Thyroid gland (tissue), 4 donors: ENCODE data around the gene SHROOM1. TPM values are rescaled to one million over a fixed set of nuclear protein-coding genes. Genes with fewer than 3 reads are reported as not detected.

Source experiments
- DNase-seq, 2 donors: peaks; one replicate each; pipeline ENCODE4 v3.0.0-alpha.2; 2019
- H3K27ac ChIP-seq, 3 donors: fragments of 200-600 bp; sonication (generic); 1 replicate in 2 of 3; 2 replicates in 1 of 3; pipeline ENCODE4 v1.5.1; 2016 to 2019; ENCODE audit warnings: mild to moderate bottlenecking in 1 of 3, moderate library complexity in 1 of 3
- H3K27me3 ChIP-seq: fragments of 200-600 bp; sonication (generic); one replicate; pipeline ENCODE4 v1.5.1; 2019
- H3K36me3 ChIP-seq, 2 donors: fragments of 200-600 bp; sonication (generic); one replicate each; pipeline ENCODE4 v1.5.1; 2016 to 2019
- H3K4me1 ChIP-seq, 2 donors: fragments of 200-600 bp; sonication (generic); one replicate each; pipeline ENCODE4 v1.5.1; 2017 to 2019
- H3K4me3 ChIP-seq, 3 donors: fragments of 200-600 bp; sonication (generic); replicated peaks in 1 of 3; 1 replicate in 2 of 3; 2 replicates in 1 of 3; pipeline ENCODE4 v1.5.1; 2016; ENCODE audit warnings: mild to moderate bottlenecking in 1 of 3
- H3K9me3 ChIP-seq: fragments of 200-600 bp; sonication (generic); one replicate; pipeline ENCODE4 v1.5.1; 2017
- POLR2A ChIP-seq, 2 donors: fragments of 450-650 bp; IDR thresholded peaks; one replicate each; pipeline ENCODE4 v1.6.1; 2017; ENCODE audit warnings: antibody characterized with exemption in 2 of 2, mild to moderate bottlenecking in 2 of 2, moderate library complexity in 1 of 2
- WGBS, 2 donors: methylation state at CpG; one replicate each; pipeline ENCODE4 v1.1.5; 2017; 5-methylcytosine and 5-hydroxymethylcytosine counted together
- intact Hi-C: fragments of 100-400 bp; cut with DNase I; formaldehyde crosslinking; loops from one replicate; pipeline ENCODE4 v1.15.1; 2023
- total RNA-seq, 4 donors: library from RNA; depleted of rRNA; stranded (reverse); fragments of >200 nt; gene quantifications; one replicate each; pipeline ENCODE4 v1.2.3, GENCODE V29; 2016
- TF ChIP-seq, protein P1 (sequence below), 6 experiments: fragments of 200-600 bp in 3 of 6; fragments of 450-650 bp in 3 of 6; sonication (generic) in 3 of 6; IDR thresholded peaks; one replicate each; pipeline ENCODE4 v1.5.1; 2016 to 2019; ENCODE audit warnings: antibody characterized with exemption in 6 of 6, mild to moderate bottlenecking in 2 of 6, inconsistent platforms in 1 of 6, moderate library complexity in 1 of 6

Gene SHROOM1
- total RNA-seq, 4 donors from 2014 or later, result 7.6 to 21.4 (median 14.2) TPM

DNA sequence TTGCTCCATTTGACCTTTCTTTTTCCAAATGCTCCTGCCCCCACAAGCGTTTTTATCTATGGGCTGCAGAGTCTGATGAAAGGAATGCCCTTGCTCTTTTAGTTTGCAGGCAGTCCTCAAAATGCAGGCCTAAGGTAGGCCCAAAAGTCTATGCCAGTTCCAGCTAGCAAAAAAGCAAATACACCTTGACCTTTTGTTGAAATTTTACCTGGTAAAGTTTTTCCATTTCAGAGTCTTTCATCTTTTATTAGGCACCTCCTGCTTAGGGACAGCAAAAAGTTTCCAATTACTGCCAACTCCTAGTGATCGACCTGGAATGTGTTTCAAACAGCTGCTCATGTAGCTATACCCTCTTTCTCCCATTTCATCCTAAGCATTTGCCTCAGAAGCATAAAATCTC is 40.4 kb upstream of the SHROOM1 start:
- no peak for TF ChIP-seq POLR2A (IDR thresholded peaks at IDR 0.05)
- TF ChIP-seq, protein P1, sequence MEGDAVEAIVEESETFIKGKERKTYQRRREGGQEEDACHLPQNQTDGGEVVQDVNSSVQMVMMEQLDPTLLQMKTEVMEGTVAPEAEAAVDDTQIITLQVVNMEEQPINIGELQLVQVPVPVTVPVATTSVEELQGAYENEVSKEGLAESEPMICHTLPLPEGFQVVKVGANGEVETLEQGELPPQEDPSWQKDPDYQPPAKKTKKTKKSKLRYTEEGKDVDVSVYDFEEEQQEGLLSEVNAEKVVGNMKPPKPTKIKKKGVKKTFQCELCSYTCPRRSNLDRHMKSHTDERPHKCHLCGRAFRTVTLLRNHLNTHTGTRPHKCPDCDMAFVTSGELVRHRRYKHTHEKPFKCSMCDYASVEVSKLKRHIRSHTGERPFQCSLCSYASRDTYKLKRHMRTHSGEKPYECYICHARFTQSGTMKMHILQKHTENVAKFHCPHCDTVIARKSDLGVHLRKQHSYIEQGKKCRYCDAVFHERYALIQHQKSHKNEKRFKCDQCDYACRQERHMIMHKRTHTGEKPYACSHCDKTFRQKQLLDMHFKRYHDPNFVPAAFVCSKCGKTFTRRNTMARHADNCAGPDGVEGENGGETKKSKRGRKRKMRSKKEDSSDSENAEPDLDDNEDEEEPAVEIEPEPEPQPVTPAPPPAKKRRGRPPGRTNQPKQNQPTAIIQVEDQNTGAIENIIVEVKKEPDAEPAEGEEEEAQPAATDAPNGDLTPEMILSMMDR (IDR thresholded peaks at IDR 0.05), result no peak
- no peak overlapping the region for H3K4me3 ChIP-seq
- H3K27me3 ChIP-seq, result no peaks in the 10 kb centered on the region
- WGBS, 2 donors, result 86 to 87% methylated on average over 2 of the region's 2 CpGs
- no peak for DNase-seq
- peaks cover 4 to 11% of the 10 kb centered on the region in 2 donors for H3K4me1 ChIP-seq
- peaks cover 0 to 12% of the 10 kb centered on the region in 2 donors for H3K36me3 ChIP-seq
- intact Hi-C loops, result loop anchor here (5.0 kb wide), 1 partner anchor 44 kb away; no protein-coding TSS in a partner anchor
- H3K27ac ChIP-seq, result no peak overlapping the region
- H3K9me3 ChIP-seq, result no peaks in the 10 kb centered on the region

DNA sequence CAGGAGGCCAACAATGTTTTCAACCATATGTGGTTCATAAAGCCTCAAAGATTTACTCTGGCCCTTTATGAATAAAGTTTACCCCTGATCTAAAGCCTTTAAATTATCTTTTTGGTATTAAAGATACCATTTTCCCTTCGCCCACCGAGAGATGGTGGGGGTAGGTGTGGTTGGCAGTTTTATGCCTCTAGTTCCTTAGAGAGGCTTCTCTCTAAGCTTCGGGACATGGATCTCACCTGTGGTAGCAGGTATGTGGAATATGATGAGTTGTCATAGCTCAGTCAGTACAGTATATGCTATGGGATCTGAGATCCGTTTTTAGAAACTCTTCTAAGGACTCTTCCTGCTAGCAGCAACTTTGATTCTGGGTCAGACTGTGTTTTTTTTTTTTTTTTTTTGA is 38.3 kb upstream of the SHROOM1 start:
- no peak for DNase-seq
- Histone ChIP-seq H3K27ac (no peak overlapping the region), H3K4me3 (no peak overlapping the region), H3K36me3 (peaks cover 0 to 10% of the 10 kb centered on the region in 2 donors), H3K9me3 (no peaks in the 10 kb centered on the region), H3K27me3 (no peaks in the 10 kb centered on the region), H3K4me1 (peaks cover 4 to 16% of the 10 kb centered on the region in 2 donors)
- WGBS, 2 donors, result 87 to 92% methylated on average over 4 of the region's 4 CpGs
- intact Hi-C loops, result no loop called here
- TF ChIP-seq POLR2A (IDR thresholded peaks at IDR 0.05), result no peak
- TF ChIP-seq, protein P1 (IDR thresholded peaks at IDR 0.05), result no peak

DNA sequence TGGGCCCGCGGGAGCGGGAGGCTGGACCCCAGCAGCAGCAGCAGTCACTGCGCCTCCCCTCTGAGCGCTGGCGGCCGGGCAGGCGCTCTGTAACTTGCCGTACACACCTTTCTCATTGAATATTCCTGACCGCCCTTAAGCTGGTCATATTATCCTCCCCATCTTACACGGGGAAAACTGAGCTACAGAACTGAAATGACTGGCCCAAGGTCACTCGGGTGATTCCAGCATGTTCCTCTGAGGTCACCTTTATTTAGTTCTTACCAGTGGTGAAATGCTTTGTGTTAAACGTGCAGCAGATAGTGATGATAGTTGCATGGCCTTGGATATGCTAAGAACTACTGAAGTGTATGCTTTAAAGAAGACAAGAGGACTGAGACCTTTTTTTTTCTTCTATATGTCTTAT is 36.6 kb upstream of the SHROOM1 start:
- 1 to 3% methylated on average over 9 to 13 of the region's 13 CpGs for WGBS, 2 donors
- peak overlapping the region; percentile 36 to 92 (median 92) for H3K27ac ChIP-seq

DNA sequence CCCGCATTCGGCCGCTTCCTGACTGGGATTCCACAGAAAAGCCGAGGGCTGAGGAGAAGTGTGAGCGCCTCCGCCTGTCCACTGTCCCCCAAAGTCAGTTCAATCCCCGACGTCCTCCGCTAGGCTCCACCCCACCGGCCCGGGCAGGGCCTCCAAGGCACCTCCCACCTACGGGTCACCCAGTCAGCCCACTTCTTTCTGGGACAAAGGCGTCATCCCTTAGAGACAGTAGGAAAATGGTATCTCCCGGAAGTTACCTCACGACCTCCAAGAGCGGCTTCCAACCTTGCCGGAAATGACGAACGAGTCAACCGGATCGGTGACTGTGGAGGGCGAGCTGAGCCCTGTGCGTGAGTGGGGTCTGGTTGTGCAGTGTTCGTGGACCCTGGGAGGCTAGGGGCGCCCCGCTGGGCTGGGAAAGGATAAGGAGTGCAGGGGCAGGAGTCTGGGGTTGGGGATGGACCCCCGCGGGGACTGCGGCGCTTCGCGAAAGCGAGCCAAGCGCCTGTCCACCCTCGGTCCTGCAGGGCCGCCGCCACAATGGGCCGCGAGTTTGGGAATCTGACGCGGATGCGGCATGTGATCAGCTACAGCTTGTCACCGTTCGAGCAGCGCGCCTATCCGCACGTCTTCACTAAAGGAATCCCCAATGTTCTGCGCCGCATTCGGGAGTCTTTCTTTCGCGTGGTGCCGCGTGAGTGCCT is 36.0 kb upstream of the SHROOM1 start, which contains the start of the genes GDF9 and UQCRQ:
Gene GDF9 (minus strand): TSS at position 128 of the 704 bp plus-strand sequence. CDS start 1,936 bp downstream, outside the sequence.
Gene UQCRQ (plus strand): TSS at position 301 of the 704 bp plus-strand sequence. CDS start 240 bp downstream, at position 541.
- intact Hi-C loops, result no loop called here
- Histone ChIP-seq H3K4me1 (peaks cover 4 to 16% of the 10 kb centered on the region in 2 donors), H3K4me3 (peak within 1 kb of the TSS; percentile 32 to 69 (median 67)), H3K36me3 (peaks cover 0 to 10% of the 10 kb centered on the region in 2 donors), H3K9me3 (no peaks in the 10 kb centered on the region), H3K27ac (peak within 1 kb of the TSS; percentile 82 to 92 (median 92)), H3K27me3 (no peaks in the 10 kb centered on the region)
- WGBS, 2 donors, result 0 to 1% methylated on average over 22 to 23 of the region's 55 CpGs
- peak; percentile 63 to 92 for TF ChIP-seq POLR2A (IDR thresholded peaks at IDR 0.05)
- TF ChIP-seq, protein P1 (IDR thresholded peaks at IDR 0.05), result peak in 2 of 6 experiments; percentile 5 to 42
- peak; percentile 95 to 96 for DNase-seq

More for the DNA sequence above, 36.6 kb upstream of the SHROOM1 start:
- Histone ChIP-seq H3K27me3 (no peaks in the 10 kb centered on the region), H3K4me1 (peaks cover 4 to 16% of the 10 kb centered on the region in 2 donors), H3K9me3 (no peaks in the 10 kb centered on the region), H3K4me3 (peak overlapping the region; percentile 7 to 69 (median 67)), H3K36me3 (peaks cover 0 to 10% of the 10 kb centered on the region in 2 donors)
- DNase-seq, result no peak
- TF ChIP-seq POLR2A (IDR thresholded peaks at IDR 0.05), result no peak
- TF ChIP-seq, protein P1 (IDR thresholded peaks at IDR 0.05), result no peak
- intact Hi-C loops, result no loop called here
